GM23338 (cell line): ENCODE measurements around the gene BORCS8. TPM values are rescaled to one million over a fixed set of nuclear protein-coding genes. Genes with fewer than 3 reads are reported as not detected.
A peak's percentile ranks its signal among the peaks of the same experiment; 100 is the strongest.
"Not testable (repeated sequence)": the region's sequence is repeated elsewhere in the genome, so short reads cannot be mapped to it uniquely, and the experiment has no call there.

Source experiments
- ATAC-seq: fragments of 200-7000 bp; cut with Tn5 transposase; 3 replicates; pipeline ENCODE4 v1.9.1; 2020
- DNase-seq: peaks from one replicate; pipeline ENCODE4 v3.0.0-alpha.2; 2015; ENCODE audit warnings: low spot score
- H2AFZ ChIP-seq: fragments of 200-600 bp; sonication (generic); 2 replicates; pipeline ENCODE4 v1.8.0; 2016; ENCODE audit warnings: antibody characterized with exemption, mild to moderate bottlenecking, moderate library complexity
- H3F3A ChIP-seq: fragments of 200-600 bp; sonication (generic); replicated peaks from 2 replicates; pipeline ENCODE4 v1.8.0; 2017; ENCODE audit warnings: antibody characterized with exemption, mixed run types, low read depth
- H3K27ac ChIP-seq: fragments of 200-600 bp; sonication (generic); 2 replicates; pipeline ENCODE4 v1.6.1; 2016; ENCODE audit warnings: low read depth
- H3K27me3 ChIP-seq: fragments of 200-600 bp; sonication (generic); 2 replicates; pipeline ENCODE4 v1.8.0; 2016; ENCODE audit warnings: mild to moderate bottlenecking, mixed run types, moderate library complexity; ENCODE audit not compliant: insufficient read depth
- H3K36me3 ChIP-seq: fragments of 200-600 bp; sonication (generic); 2 replicates; pipeline ENCODE4 v1.8.0; 2016; ENCODE audit warnings: mild to moderate bottlenecking; ENCODE audit not compliant: insufficient read depth
- H3K4me1 ChIP-seq: fragments of 200-600 bp; sonication (generic); 2 replicates; pipeline ENCODE4 v1.8.0; 2016; ENCODE audit warnings: mild to moderate bottlenecking, moderate library complexity; ENCODE audit not compliant: insufficient read depth
- H3K4me2 ChIP-seq: fragments of 200-600 bp; sonication (generic); 2 replicates; pipeline ENCODE4 v1.7.1; 2017; ENCODE audit warnings: mixed run types
- H3K4me3 ChIP-seq: fragments of 200-600 bp; sonication (generic); 2 replicates; pipeline ENCODE4 v1.6.1; 2016; ENCODE audit warnings: mixed run types
- H3K79me2 ChIP-seq: fragments of 200-600 bp; sonication (generic); replicated peaks from 2 replicates; pipeline ENCODE4 v1.8.0; 2017; ENCODE audit warnings: mild to moderate bottlenecking; ENCODE audit not compliant: insufficient read depth
- H3K9me2 ChIP-seq: fragments of 200-600 bp; sonication (generic); 2 replicates; pipeline ENCODE4 v1.8.0; 2017; ENCODE audit not compliant: insufficient read depth
- H4K20me1 ChIP-seq: fragments of 200-600 bp; sonication (generic); replicated peaks from 2 replicates; pipeline ENCODE4 v1.8.0; 2017; ENCODE audit warnings: mild to moderate bottlenecking; ENCODE audit not compliant: insufficient read depth
- H3K27ac Mint-ChIP-seq: 2 replicates; pipeline ENCODE4 v1.8.0; 2020; ENCODE audit warnings: inconsistent platforms, mild to moderate bottlenecking, moderate library complexity, mixed read lengths
- H3K27me3 Mint-ChIP-seq: 3 replicates; pipeline ENCODE4 v1.8.0; 2022; ENCODE audit warnings: low read depth, mild to moderate bottlenecking, moderate library complexity, mixed read lengths, inconsistent platforms; ENCODE audit not compliant: insufficient read depth, poor library complexity
- H3K36me3 Mint-ChIP-seq: 3 replicates; pipeline ENCODE4 v1.8.0; 2021; ENCODE audit warnings: low read depth, mild to moderate bottlenecking, inconsistent platforms, moderate library complexity, mixed read lengths
- H3K4me1 Mint-ChIP-seq: 3 replicates; pipeline ENCODE4 v1.8.0; 2020; ENCODE audit warnings: mild to moderate bottlenecking, inconsistent platforms, mixed read lengths
- H3K4me3 Mint-ChIP-seq: 3 replicates; pipeline ENCODE4 v1.8.0; 2021; ENCODE audit warnings: moderate library complexity, mild to moderate bottlenecking, inconsistent platforms, mixed read lengths
- H3K9me3 Mint-ChIP-seq: 3 replicates; pipeline ENCODE4 v1.8.0; 2020; ENCODE audit warnings: moderate library complexity, mild to moderate bottlenecking, inconsistent platforms, mixed read lengths
- CREB1 ChIP-seq: fragments of 250-450 bp; sonication (Bioruptor Pico); IDR thresholded peaks from 2 replicates; pipeline ENCODE4 v1.5.0; 2020; ENCODE audit warnings: low read depth, mild to moderate bottlenecking, moderate library complexity
- STAT1 ChIP-seq: IDR thresholded peaks from one replicate; pipeline ENCODE4 v1.6.1; 2016; ENCODE audit warnings: antibody characterized with exemption; ENCODE audit not compliant: unreplicated experiment
- ZNF331 ChIP-seq: fragments of 250-450 bp; sonication (Bioruptor Pico); IDR thresholded peaks from 2 replicates; pipeline ENCODE4 v1.5.0; 2020; ENCODE audit warnings: low read depth, mild to moderate bottlenecking, moderate library complexity
- polyA plus RNA-seq: library from polyadenylated mRNA; unstranded; fragments of >200 nt; fragmentation: Nextera tagmentation; extraction: Ambion mirVana; gene quantifications from 2 replicates; pipeline ENCODE4 v1.2.1, GENCODE V29; 2016
- total RNA-seq: library from RNA; depleted of rRNA; stranded (reverse); fragments of >200 nt; shearing (Covaris generic); gene quantifications from 2 replicates; pipeline ENCODE4 v1.2.3, GENCODE V29; 2014

BORCS8 gene
- total and polyA plus RNA-seq, 2 experiments from 2014 or later: 15.1 to 18.8 TPM

DNA sequence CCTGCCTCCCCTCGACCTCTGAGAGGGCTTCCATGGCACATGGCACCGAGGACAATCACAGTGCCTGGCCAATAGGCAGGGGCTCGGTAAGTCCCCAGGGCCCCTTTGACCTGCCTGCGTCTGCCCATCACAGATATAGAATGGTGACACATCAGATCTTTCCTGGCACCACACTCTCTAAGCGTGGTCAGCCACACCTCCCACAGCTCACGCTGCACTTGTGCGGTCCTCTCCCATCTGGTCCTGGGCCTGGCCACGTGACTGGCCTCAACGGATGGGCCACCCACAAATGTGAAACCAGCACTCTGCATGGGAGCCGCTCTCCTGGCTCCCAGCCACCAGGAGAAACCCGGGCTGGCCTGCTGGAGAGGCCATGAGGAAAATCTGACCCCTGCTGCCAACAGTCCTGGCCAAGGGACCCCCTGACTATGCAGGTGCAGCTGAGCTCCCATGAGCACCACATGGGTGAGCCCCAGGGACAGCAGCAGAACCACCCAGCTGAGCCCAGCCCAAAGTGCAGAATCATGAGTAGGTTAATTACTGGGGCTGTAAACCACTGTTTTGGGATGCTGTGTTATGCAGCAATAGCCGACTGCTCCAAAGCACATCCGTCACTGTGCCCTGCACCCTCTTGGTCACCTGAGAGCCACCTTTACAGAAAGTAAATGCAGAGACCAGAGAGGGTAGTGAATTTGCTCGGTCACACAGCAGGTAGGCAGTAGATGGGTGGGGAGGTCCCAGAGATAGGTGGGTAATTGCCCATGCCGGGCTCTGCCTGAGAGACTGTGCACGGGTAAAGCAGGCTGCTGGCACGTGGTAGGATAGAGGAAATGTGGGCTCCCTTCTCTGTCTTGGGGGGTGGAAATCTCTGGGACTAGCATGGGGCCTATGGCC lies 12.2 kb downstream of the BORCS8 start:
- Histone ChIP-seq H3K9me2 (no peaks in the 10 kb centered on the region), H3K79me2 (no peaks in the 10 kb centered on the region), H2AFZ (no peak overlapping the region), H3K4me1 (no peaks in the 10 kb centered on the region), H3K4me2 (no peak overlapping the region), H3F3A (no peaks in the 10 kb centered on the region), H4K20me1 (no peaks in the 10 kb centered on the region), H3K27ac (no peak overlapping the region), H3K27me3 (no peaks in the 10 kb centered on the region), H3K36me3 (no peaks in the 10 kb centered on the region), H3K4me3 (no peak overlapping the region)
- ATAC-seq (no peak), DNase-seq (no peak)
- Mint-ChIP-seq H3K4me1 (peaks cover 3% of the 10 kb centered on the region; the same call in 2 of the 3 replicates), H3K36me3 (peaks cover 20% of the 10 kb centered on the region), H3K27me3 (peaks cover 3% of the 10 kb centered on the region), H3K4me3 (no peak overlapping the region), H3K27ac (no peak overlapping the region), H3K9me3 (no peaks in the 10 kb centered on the region)
- TF ChIP-seq ZNF331 (CRISPR knock-in tag) (peak; percentile 71), STAT1 (no peak)

DNA sequence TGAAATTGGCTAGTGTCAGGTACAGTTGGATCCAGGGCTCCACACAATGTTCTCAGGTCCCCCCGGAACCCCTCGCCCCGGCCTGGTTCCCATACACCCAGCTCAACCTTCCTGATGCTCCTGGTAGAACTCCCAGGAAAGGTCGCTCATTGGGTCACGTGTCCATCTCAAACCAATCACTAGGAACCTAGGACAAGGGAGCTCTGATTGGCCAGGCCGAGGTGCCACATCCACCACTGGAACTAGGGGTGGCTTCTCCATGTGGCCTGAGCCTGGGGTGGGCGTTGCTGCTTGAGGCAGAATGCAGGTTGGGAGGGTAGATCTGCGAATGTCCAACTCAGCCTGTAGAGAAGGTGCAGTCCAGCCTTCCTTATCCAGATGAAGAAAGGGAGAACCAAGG lies 15.0 kb downstream of the BORCS8 start:
- Mint-ChIP-seq H3K36me3 (peaks cover 12% of the 10 kb centered on the region), H3K9me3 (no peaks in the 10 kb centered on the region), H3K27me3 (peaks cover 10% of the 10 kb centered on the region), H3K4me1 (peaks cover 6% of the 10 kb centered on the region), H3K4me3 (no peak overlapping the region), H3K27ac (no peak overlapping the region)
- no peaks in the 10 kb centered on the region for H4K20me1 ChIP-seq
- no peaks in the 10 kb centered on the region for H3F3A ChIP-seq
- peaks cover 6% of the 10 kb centered on the region for H3K4me1 ChIP-seq
- no peak for DNase-seq
- H2AFZ ChIP-seq: no peak overlapping the region
- ATAC-seq: no peak
- H3K27me3 ChIP-seq: peaks cover under 1% of the 10 kb centered on the region; the same call in 1 of the 2 replicates
- no peaks in the 10 kb centered on the region for H3K9me2 ChIP-seq
- H3K27ac ChIP-seq: no peak overlapping the region
- no peaks in the 10 kb centered on the region for H3K36me3 ChIP-seq
- no peak for TF ChIP-seq CREB1 (CRISPR knock-in tag)
- no peak overlapping the region for H3K4me2 ChIP-seq
- no peaks in the 10 kb centered on the region for H3K79me2 ChIP-seq
- H3K4me3 ChIP-seq: no peak overlapping the region

DNA sequence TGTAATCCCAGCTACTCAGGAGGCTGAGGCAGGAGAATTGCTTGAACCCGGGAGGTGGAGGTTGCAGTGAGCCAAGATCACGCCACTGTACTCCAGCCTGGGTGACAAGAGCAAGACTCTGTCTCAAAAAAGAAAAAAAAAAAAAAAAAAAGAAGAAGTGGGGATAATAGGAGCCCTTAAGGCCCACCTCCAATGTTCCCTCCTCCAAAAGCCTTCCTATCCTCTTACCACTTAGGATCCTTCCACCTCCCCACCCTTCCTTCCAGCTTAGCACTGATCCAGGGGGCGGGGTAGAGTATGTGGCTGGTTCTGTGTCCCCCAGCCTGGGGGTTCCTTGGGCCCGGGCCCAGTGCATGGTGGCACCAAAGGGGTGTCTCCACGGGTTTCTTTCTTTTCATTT lies 18.7 kb downstream of the BORCS8 start:
- H2AFZ ChIP-seq, H3K4me3 Mint-ChIP-seq, H3K36me3 Mint-ChIP-seq, H4K20me1 ChIP-seq, H3K9me2 ChIP-seq, H3K4me3 ChIP-seq, H3K36me3 ChIP-seq, H3K27ac ChIP-seq, H3K9me3 Mint-ChIP-seq, ATAC-seq, H3K4me2 ChIP-seq, DNase-seq, H3K27ac Mint-ChIP-seq, H3K79me2 ChIP-seq: not testable (repeated sequence)
- Histone ChIP-seq H3F3A (peaks cover 12% of the 10 kb centered on the region; the same call in 1 of the 2 replicates), H3K27me3 (peaks cover 28% of the 10 kb centered on the region), H3K4me1 (peaks cover 16% of the 10 kb centered on the region)
- peaks cover 31% of the 10 kb centered on the region for H3K27me3 Mint-ChIP-seq
- peaks cover 25% of the 10 kb centered on the region for H3K4me1 Mint-ChIP-seq
